ENCODE data around the gene KCNF1. TPM values are rescaled to one million over a fixed set of nuclear protein-coding genes. Genes with fewer than 3 reads are reported as not detected.

Gene KCNF1
- total and polyA plus RNA-seq, 2 of the 8 experiments (the other 6 are each of a cell fraction or from before 2014, with no cell fraction given), result 0.48 to 1.5 TPM

DNA sequence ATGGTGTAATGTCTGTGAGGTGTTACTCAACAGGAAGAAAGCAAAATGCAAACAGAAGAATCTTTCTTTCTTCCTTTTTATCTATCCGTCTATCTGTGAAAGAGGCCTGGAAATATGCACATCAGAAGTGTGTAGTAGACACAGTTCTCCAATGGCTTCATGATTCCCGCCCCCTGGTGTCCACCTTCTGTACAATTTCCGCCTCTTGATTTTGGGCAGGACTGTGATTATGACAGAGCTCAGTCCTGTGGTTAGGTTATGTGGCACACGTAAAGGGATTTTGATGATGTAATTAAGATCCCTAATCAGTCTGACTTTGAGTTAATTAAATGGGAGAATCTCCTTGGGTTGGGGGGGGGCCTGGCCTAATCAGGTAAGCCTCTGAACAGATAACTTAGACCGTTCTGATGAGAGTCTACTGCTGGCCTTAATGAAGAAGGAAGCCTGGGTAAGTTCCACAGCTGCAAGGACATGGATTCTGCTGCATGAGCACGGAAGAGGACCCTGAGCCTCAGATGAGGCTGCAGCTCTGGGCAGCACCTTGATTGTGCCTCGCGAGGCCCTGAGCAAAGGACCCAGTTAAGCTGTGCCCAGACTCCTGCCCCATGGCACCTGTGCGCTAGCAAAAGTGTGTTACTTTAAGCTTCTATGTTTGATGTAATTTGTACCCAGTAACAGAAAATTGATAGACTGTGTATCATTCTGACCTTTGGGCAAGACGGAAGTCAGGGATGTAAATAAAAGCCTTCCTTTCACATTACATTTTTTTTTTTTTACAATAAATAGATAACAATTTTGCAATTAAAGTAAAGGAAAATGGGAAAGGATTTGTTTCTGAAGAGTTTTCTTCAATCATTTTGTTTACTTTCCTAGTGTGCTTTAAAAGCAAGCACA, 11.3 kb upstream of the KCNF1 start (continued):
- no peak for TF ChIP-seq PHF8 (conservative IDR thresholded peaks at IDR 0.05; ENCODE audit: low read depth, low read length)
- TF ChIP-seq NRF1 (IDR thresholded peaks at IDR 0.05; ENCODE audit: low read depth, low read length), result no peak
